HG02642 (cell line): ENCODE results near the gene SSX2B.
"Not testable (repeated sequence)": the region's sequence is repeated elsewhere in the genome, so short reads cannot be mapped to it uniquely, and the experiment has no call there.

ENCODE experiments used
- ATAC-seq: cut with Tn5 transposase; IDR thresholded peaks from one replicate; pipeline ENCODE4 v1.9.1; 2021; ENCODE audit warnings: mild to moderate bottlenecking; ENCODE audit not compliant: unreplicated experiment, poor library complexity

Gene SSX2B

GRCh38 chrX:52750952-52751351, at the start of gene SSX2B:
Gene SSX2B (plus strand): TSS chrX:52751252. CDS start chrX:52752681, 1,429 bp downstream.
- not testable (repeated sequence) for ATAC-seq

GRCh38 chrX:52707078-52707477, 44.0 kb upstream of the SSX2B start, which contains the start of gene SSX2:
Gene SSX2 (minus strand): TSS chrX:52707178. CDS start chrX:52705749, 1,429 bp downstream.
- not testable (repeated sequence) for ATAC-seq

- not testable (repeated sequence) for ATAC-seq
These were observed 14.9 kb downstream of the SSX2B start for GRCh38 chrX:52765983-52766382.

- not testable (repeated sequence) for ATAC-seq
These were observed 22.5 kb downstream of the SSX2B start for GRCh38 chrX:52773504-52773903.

GRCh38 chrX:52797327-52797726, 46.3 kb downstream of the SSX2B start, which contains the start of gene SPANXN5:
Gene SPANXN5 (minus strand): TSS chrX:52797427. CDS start chrX:52797348, 79 bp downstream.
- ATAC-seq: not testable (repeated sequence)

GRCh38 chrX:52804876-52805275, 53.8 kb downstream of the SSX2B start:
- ATAC-seq: not testable (repeated sequence)
